ENCODE results near the gene UROS. TPM values are rescaled to one million over a fixed set of nuclear protein-coding genes. Genes with fewer than 3 reads are reported as not detected.

Gene UROS
- total RNA-seq, 1 donor from 2014 or later: 54.0 TPM

GRCh38 chr10:125808047-125808446 is 15.0 kb downstream of the UROS start:
- DNase-seq (ENCODE audit: low read depth, low spot score): no peak
- H3K4me1 Mint-ChIP-seq: peaks cover 5% of the 10 kb centered on the region
- no peak overlapping the region for H3K27ac Mint-ChIP-seq (ENCODE audit: unreplicated experiment)
- no peaks in the 10 kb centered on the region for H3K27me3 Mint-ChIP-seq (ENCODE audit: low read depth)
- no peak for TF ChIP-seq CTCF (conservative IDR thresholded peaks at IDR 0.05)
- peaks cover 2% of the 10 kb centered on the region for H3K36me3 Mint-ChIP-seq (ENCODE audit: low read depth)
- no peak overlapping the region for H3K4me3 Mint-ChIP-seq
- H3K9me3 Mint-ChIP-seq: no peaks in the 10 kb centered on the region

DNA sequence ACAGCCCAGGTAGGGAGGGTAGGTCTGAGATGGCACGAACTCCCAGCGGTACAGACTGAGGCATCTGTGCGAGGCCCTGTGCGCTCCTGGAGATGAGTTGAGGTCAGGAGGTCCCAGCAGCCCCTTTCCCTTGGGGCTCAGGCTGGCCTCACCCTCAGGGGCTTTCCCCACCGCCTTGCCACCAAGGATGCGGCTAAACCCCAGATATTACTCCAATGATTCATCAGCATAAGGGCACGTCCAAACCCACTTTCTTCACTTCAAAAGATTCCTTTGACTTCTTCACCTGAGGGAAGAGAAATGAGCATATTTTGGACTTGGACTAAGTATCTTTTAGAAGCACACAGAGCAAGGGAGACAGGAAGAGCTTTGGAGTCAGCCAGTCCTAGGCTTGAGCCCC is 20.3 kb downstream of the UROS start:
- H3K36me3 Mint-ChIP-seq (ENCODE audit: low read depth): peaks cover 7% of the 10 kb centered on the region
- no peak for TF ChIP-seq CTCF (conservative IDR thresholded peaks at IDR 0.05)
- H3K27ac Mint-ChIP-seq (ENCODE audit: unreplicated experiment): no peak overlapping the region
- H3K4me1 Mint-ChIP-seq: peaks cover 5% of the 10 kb centered on the region
- H3K9me3 Mint-ChIP-seq: no peaks in the 10 kb centered on the region
- H3K27me3 Mint-ChIP-seq (ENCODE audit: low read depth): no peaks in the 10 kb centered on the region
- no peak for DNase-seq (ENCODE audit: low read depth, low spot score)
- no peak overlapping the region for H3K4me3 Mint-ChIP-seq

- H3K27me3 Mint-ChIP-seq (ENCODE audit: low read depth): no peaks in the 10 kb centered on the region
- no peak overlapping the region for H3K27ac Mint-ChIP-seq (ENCODE audit: unreplicated experiment)
- H3K4me1 Mint-ChIP-seq: peaks cover 5% of the 10 kb centered on the region
- H3K4me3 Mint-ChIP-seq: no peak overlapping the region
- no peaks in the 10 kb centered on the region for H3K9me3 Mint-ChIP-seq
- TF ChIP-seq CTCF (conservative IDR thresholded peaks at IDR 0.05): no peak
- H3K36me3 Mint-ChIP-seq (ENCODE audit: low read depth): peaks cover 7% of the 10 kb centered on the region
- no peak for DNase-seq (ENCODE audit: low read depth, low spot score)
These were observed 20.9 kb downstream of the UROS start for GRCh38 chr10:125802131-125802530.

DNA sequence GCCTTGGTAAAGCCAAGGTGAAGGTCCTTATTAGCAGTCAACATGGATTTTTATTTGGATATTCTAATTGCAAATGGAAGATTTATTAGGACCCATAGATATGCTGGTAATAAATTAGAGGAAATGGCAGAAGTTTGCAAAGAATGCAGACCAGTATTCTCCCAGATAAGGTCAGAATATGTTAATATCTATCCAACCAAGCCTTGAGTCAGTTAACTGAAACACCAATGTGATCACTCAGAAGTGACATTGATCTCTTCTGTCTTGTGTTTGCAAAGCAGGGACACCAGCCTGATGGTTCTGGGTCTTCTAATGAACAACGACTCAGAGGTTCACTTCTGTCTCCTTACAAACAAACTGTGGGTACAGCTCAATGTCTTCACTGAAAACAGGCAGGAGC is 21.5 kb downstream of the UROS start:
- no peak for TF ChIP-seq CTCF (conservative IDR thresholded peaks at IDR 0.05)
- no peak overlapping the region for H3K27ac Mint-ChIP-seq (ENCODE audit: unreplicated experiment)
- peaks cover 7% of the 10 kb centered on the region for H3K36me3 Mint-ChIP-seq (ENCODE audit: low read depth)
- H3K4me1 Mint-ChIP-seq: peaks cover 5% of the 10 kb centered on the region
- no peak overlapping the region for H3K4me3 Mint-ChIP-seq
- H3K27me3 Mint-ChIP-seq (ENCODE audit: low read depth): no peaks in the 10 kb centered on the region
- no peaks in the 10 kb centered on the region for H3K9me3 Mint-ChIP-seq
- DNase-seq (ENCODE audit: low read depth, low spot score): no peak

- no peaks in the 10 kb centered on the region for H3K9me3 Mint-ChIP-seq
These were observed 23.4 kb downstream of the UROS start for GRCh38 chr10:125799451-125800182.

More at GRCh38 chr10:125799451-125800182, 23.4 kb downstream of the UROS start:
- peak overlapping the region; percentile 43 for H3K27ac Mint-ChIP-seq (ENCODE audit: unreplicated experiment)
- H3K36me3 Mint-ChIP-seq (ENCODE audit: low read depth): peaks cover 7% of the 10 kb centered on the region
- H3K4me1 Mint-ChIP-seq: no peaks in the 10 kb centered on the region
- no peak for TF ChIP-seq CTCF (conservative IDR thresholded peaks at IDR 0.05)
- H3K27me3 Mint-ChIP-seq (ENCODE audit: low read depth): no peaks in the 10 kb centered on the region
- no peak for DNase-seq (ENCODE audit: low read depth, low spot score)
- no peak overlapping the region for H3K4me3 Mint-ChIP-seq

Measured in neural crest cell (in vitro differentiated cells).